ENCODE data around the gene TAMALIN.

The TAMALIN gene

GRCh38 chr12:52033446-52034140 lies 26.8 kb downstream of the TAMALIN start:
- no peak for FAIRE-seq
- no peak for DNase-seq (ENCODE audit: insufficient read length, low spot score)

GRCh38 chr12:52035190-52035589 lies 28.4 kb downstream of the TAMALIN start:
- no peak for DNase-seq (ENCODE audit: insufficient read length, low spot score)
- FAIRE-seq: no peak

GRCh38 chr12:52035926-52036325 lies 29.2 kb downstream of the TAMALIN start:
- FAIRE-seq (no peak), DNase-seq (ENCODE audit: insufficient read length, low spot score) (no peak)

GRCh38 chr12:52036587-52037171 lies 29.9 kb downstream of the TAMALIN start:
- peak; percentile 40 for FAIRE-seq
- DNase-seq (ENCODE audit: insufficient read length, low spot score): peak; percentile 74

GRCh38 chr12:52037248-52037861 lies 30.6 kb downstream of the TAMALIN start:
- DNase-seq (ENCODE audit: insufficient read length, low spot score): no peak
- no peak for FAIRE-seq

- FAIRE-seq: peak; percentile 4
- no peak for DNase-seq (ENCODE audit: insufficient read length, low spot score)
Observed at GRCh38 chr12:52038447-52038846, 31.7 kb downstream of the TAMALIN start.

- FAIRE-seq (no peak), DNase-seq (ENCODE audit: insufficient read length, low spot score) (no peak)
Observed at GRCh38 chr12:52041035-52041434, 34.3 kb downstream of the TAMALIN start.

- peak; percentile 73 for DNase-seq (ENCODE audit: insufficient read length, low spot score)
- FAIRE-seq: no peak
Observed at GRCh38 chr12:52041695-52042123, 35.0 kb downstream of the TAMALIN start.

- no peak for DNase-seq (ENCODE audit: insufficient read length, low spot score)
Observed at GRCh38 chr12:52042706-52043385, 36.1 kb downstream of the TAMALIN start.

GRCh38 chr12:52043386-52044212 lies 36.9 kb downstream of the TAMALIN start:
- DNase-seq (ENCODE audit: insufficient read length, low spot score) (no peak), FAIRE-seq (no peak)

More at GRCh38 chr12:52042706-52043385, 36.1 kb downstream of the TAMALIN start:
- FAIRE-seq: no peak

- FAIRE-seq (no peak), DNase-seq (ENCODE audit: insufficient read length, low spot score) (no peak)
Observed at GRCh38 chr12:52044292-52044983, 37.7 kb downstream of the TAMALIN start.

GRCh38 chr12:52045794-52046199 lies 39.1 kb downstream of the TAMALIN start:
- DNase-seq (ENCODE audit: insufficient read length, low spot score): no peak
- no peak for FAIRE-seq

GRCh38 chr12:52046859-52047258 lies 40.1 kb downstream of the TAMALIN start:
- FAIRE-seq (no peak), DNase-seq (ENCODE audit: insufficient read length, low spot score) (no peak)

GRCh38 chr12:52049286-52049685 lies 42.5 kb downstream of the TAMALIN start:
- FAIRE-seq: no peak
- DNase-seq (ENCODE audit: insufficient read length, low spot score): no peak

GRCh38 chr12:52049688-52050087 lies 42.9 kb downstream of the TAMALIN start:
- DNase-seq (ENCODE audit: insufficient read length, low spot score) (no peak), FAIRE-seq (no peak)

GRCh38 chr12:52050116-52050757 lies 43.5 kb downstream of the TAMALIN start:
- FAIRE-seq (peak; percentile 56), DNase-seq (ENCODE audit: insufficient read length, low spot score) (no peak)

GRCh38 chr12:52050758-52051541 lies 44.2 kb downstream of the TAMALIN start, which contains the start of gene NR4A1:
TSS of gene NR4A1 (plus strand) at chr12:52051442. CDS start at chr12:52054329, 2,887 bp downstream.
- DNase-seq (ENCODE audit: insufficient read length, low spot score) (peak; percentile 94), FAIRE-seq (peak; percentile 94)

GRCh38 chr12:52052468-52053186 lies 45.9 kb downstream of the TAMALIN start:
- no peak for DNase-seq (ENCODE audit: insufficient read length, low spot score)
- FAIRE-seq: peak; percentile 8
